Cardiac muscle cell (in vitro differentiated cells and primary cell): ENCODE measurements around the gene PEPD. TPM values are rescaled to one million over a fixed set of nuclear protein-coding genes. Genes with fewer than 3 reads are reported as not detected.

Experiments
- DNase-seq, 2 donors: peaks; one replicate each; pipeline versions ENCODE4 v3.0.0 to v3.0.0-alpha.2; 2010 to 2017; ENCODE audit warnings: low read depth in 1 of 2, low spot score in 1 of 2
- H3K27ac ChIP-seq: fragments of 200-600 bp; sonication (generic); 2 replicates; pipeline ENCODE4 v1.5.1; 2016
- H3K27me3 ChIP-seq: fragments of 200-600 bp; sonication (generic); 2 replicates; pipeline ENCODE4 v1.6.0; 2016; ENCODE audit warnings: control low read depth
- H3K36me3 ChIP-seq: fragments of 200-600 bp; sonication (generic); 2 replicates; pipeline ENCODE4 v1.5.1; 2016; ENCODE audit warnings: control low read depth
- H3K4me1 ChIP-seq: fragments of 200-600 bp; sonication (generic); 2 replicates; pipeline ENCODE4 v1.8.1; 2017; ENCODE audit warnings: low read depth, mild to moderate bottlenecking, mixed run types
- H3K4me3 ChIP-seq: fragments of 200-600 bp; sonication (generic); 2 replicates; pipeline ENCODE4 v1.5.1; 2016; ENCODE audit warnings: mild to moderate bottlenecking
- H3K9me3 ChIP-seq: fragments of 200-600 bp; sonication (generic); 2 replicates; pipeline ENCODE4 v1.5.1; 2017; ENCODE audit warnings: low read depth, mild to moderate bottlenecking, control low read depth
- polyA plus RNA-seq: library from polyadenylated mRNA; unstranded; fragments of >200 nt; fragmentation: Nextera tagmentation; extraction: Ambion mirVana; gene quantifications from 2 replicates; pipeline ENCODE4 v1.2.1, GENCODE V29; 2016
- total RNA-seq: library from RNA; depleted of rRNA; stranded (reverse); fragments of >200 nt; gene quantifications from 2 replicates; pipeline ENCODE4 v1.2.3, GENCODE V29; 2016
- TF ChIP-seq, protein P1 (sequence below): IDR thresholded peaks from 2 replicates; pipeline ENCODE4 v1.5.1; 2012; ENCODE audit warnings: low read depth, mild to moderate bottlenecking, low read length

PEPD gene
- total and polyA plus RNA-seq, 2 experiments from 2014 or later: 40.3 to 80.6 TPM

DNA sequence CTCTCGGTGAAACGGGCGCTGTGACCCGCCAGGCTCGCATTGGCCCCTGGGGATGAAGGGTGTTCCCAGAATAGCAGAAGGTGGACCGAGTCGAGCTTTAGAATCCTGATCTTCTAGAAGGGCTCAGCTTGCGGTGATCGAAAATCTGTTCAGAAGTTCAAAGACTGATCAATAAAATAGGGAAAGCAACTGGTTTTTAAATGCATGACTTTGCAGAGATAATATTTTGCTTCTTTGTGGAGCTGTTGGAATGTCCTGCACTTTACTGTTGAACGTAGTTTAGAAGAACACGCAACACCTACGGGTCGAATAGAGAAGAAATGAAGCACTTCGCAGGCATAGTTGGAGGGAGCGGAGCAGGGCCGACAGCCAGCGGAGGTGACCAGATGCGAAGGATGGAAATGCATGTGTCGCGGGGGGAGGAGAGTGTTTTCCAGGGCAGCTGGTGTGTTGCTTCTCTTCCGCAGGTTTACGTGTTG lies 147.3 kb downstream of the PEPD start:
- no peaks in the 10 kb centered on the region for H3K9me3 ChIP-seq
- peak overlapping the region; percentile 100 for H3K4me3 ChIP-seq
- peaks cover 5% of the 10 kb centered on the region for H3K4me1 ChIP-seq
- TF ChIP-seq, protein P1, sequence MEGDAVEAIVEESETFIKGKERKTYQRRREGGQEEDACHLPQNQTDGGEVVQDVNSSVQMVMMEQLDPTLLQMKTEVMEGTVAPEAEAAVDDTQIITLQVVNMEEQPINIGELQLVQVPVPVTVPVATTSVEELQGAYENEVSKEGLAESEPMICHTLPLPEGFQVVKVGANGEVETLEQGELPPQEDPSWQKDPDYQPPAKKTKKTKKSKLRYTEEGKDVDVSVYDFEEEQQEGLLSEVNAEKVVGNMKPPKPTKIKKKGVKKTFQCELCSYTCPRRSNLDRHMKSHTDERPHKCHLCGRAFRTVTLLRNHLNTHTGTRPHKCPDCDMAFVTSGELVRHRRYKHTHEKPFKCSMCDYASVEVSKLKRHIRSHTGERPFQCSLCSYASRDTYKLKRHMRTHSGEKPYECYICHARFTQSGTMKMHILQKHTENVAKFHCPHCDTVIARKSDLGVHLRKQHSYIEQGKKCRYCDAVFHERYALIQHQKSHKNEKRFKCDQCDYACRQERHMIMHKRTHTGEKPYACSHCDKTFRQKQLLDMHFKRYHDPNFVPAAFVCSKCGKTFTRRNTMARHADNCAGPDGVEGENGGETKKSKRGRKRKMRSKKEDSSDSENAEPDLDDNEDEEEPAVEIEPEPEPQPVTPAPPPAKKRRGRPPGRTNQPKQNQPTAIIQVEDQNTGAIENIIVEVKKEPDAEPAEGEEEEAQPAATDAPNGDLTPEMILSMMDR: no peak
- DNase-seq: peak in 1 of 2 donors; percentile 42
- H3K27me3 ChIP-seq: no peaks in the 10 kb centered on the region
- no peaks in the 10 kb centered on the region for H3K36me3 ChIP-seq
- H3K27ac ChIP-seq: peak overlapping the region; percentile 99

DNA sequence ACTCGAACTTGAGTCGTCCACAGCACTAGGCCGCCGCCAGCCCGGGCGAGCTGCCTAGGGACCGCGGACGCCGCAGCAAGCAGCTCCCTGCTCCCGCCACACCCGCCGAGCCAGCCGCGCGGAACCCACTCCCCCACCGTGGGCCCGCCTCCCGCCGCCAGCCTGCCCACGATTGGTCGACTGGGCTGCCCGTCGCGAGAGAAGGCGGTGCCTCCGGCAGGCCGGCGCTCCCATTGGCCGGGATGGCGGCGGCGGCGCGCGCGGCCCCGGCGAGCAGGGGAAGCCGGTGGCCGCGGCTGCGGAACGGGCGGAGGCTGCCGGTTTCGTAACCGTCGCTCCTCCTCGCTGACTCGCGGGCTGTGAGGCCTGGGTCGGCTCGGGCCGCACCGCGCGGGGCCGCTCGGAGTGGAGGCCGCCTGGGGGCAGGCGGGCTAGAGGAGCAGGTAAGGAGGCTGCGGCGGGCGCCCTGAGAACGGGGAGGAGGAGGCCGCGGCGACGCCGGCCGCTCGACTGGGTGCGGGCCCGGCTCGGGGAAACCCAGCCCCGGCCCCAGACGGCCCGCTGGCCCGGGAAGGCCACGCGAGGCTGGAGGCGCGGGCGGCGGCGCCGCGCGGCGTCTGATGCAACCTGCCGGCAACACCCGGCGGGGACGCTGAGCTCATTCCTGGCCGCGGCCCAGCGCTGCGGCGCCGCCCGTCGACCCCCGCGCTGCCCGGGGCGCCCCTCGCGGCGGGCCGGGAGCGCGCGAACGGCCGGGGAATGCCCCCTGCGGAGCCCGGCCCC lies 147.9 kb downstream of the PEPD start, which contains the start of gene CEBPG:
TSS of gene CEBPG (plus strand) at position 257 of the 783 bp plus-strand sequence. CDS start 5,531 bp downstream, outside the sequence.
- Histone ChIP-seq H3K4me1 (peaks cover 5% of the 10 kb centered on the region), H3K4me3 (peak within 1 kb of the TSS; percentile 100), H3K9me3 (no peaks in the 10 kb centered on the region), H3K36me3 (no peaks in the 10 kb centered on the region), H3K27ac (peak within 1 kb of the TSS; percentile 99), H3K27me3 (no peaks in the 10 kb centered on the region)
- TF ChIP-seq, protein P1: no peak
- DNase-seq: peak; percentile 93 to 96

DNA sequence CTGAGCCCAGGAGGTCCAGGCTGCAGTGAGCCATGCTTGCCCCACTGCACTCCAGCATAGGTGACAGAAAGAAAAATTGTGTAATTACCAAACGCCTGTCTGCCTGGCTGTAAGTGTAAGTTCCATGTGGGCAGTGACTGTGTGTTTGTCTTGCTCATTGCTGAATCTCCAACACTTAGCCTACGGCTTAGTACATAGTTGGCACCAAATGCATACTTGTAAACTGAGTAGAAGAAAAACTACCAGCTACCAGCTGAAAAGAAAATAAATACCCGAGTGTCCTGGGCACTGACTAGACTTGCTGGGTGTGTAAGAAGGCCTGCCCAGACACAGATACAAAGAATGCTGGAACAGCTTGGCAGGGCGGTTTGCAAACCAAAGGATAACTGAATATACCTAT lies 150.8 kb downstream of the PEPD start:
- no peak for DNase-seq
- H3K9me3 ChIP-seq: no peaks in the 10 kb centered on the region
- no peaks in the 10 kb centered on the region for H3K36me3 ChIP-seq
- H3K4me1 ChIP-seq: peaks cover 5% of the 10 kb centered on the region
- no peak overlapping the region for H3K4me3 ChIP-seq
- peaks cover 7% of the 10 kb centered on the region for H3K27me3 ChIP-seq
- no peak overlapping the region for H3K27ac ChIP-seq
- TF ChIP-seq, protein P1: no peak

DNA sequence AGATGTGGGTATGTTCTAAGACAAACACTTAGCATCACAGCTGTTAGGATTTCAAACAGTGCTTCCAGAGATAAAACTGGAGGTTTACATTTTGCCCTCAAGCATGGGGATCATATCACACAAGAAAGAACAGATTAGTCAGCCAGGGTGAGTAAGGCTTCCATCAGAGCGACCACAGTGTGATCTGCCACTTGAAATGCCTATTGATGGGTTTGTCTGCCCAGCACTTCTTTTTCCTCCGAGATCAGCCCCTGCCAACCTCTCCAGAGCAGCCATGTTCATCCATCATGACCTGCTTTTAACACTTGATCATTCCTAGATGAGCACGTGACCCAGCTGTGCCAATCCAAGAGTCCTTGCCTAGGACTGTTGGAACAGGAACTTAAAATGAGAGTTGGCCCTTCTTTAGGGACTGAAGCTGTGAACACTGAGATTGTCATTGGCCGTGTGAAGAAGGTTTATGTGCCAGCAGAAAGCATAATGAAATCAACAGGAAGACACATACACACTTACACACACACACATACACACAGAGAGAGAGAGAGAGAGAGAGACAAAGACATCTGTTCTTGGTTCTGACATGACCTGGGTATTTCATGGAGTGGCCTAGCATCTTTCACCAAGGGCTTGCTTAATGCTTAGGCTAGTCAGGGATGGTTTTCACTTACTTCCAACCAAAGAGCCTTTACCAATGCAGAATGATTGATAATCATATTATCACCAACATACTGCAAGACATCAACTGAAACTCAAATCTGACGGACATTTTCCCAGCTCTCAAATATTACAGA lies 153.3 kb downstream of the PEPD start:
- H3K36me3 ChIP-seq: no peaks in the 10 kb centered on the region
- H3K9me3 ChIP-seq: no peaks in the 10 kb centered on the region
- TF ChIP-seq, protein P1: no peak
- H3K4me3 ChIP-seq: no peak overlapping the region
- no peaks in the 10 kb centered on the region for H3K4me1 ChIP-seq
- no peak overlapping the region for H3K27ac ChIP-seq
- H3K27me3 ChIP-seq: peaks cover 9% of the 10 kb centered on the region
- peak; percentile 19 to 34 for DNase-seq

DNA sequence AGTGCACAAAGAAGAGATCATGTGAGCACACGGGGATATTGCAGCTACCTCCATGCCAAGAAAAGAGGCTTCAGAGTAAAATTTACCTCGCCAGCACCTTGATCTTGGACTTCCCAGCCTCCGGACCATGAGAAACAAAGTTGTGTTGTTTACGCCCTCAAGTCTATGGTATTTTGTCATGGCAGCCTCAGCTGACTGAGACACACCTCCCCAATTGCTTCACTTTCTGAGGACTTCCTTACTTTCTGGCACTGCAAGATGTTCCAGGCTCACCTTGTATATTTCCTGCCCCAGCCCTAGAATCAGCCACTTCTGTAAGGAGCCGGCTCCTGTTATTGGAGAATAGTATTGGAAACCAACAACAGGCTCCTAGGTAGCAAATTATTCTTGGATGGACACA lies 154.7 kb downstream of the PEPD start:
- H3K4me1 ChIP-seq: no peaks in the 10 kb centered on the region
- H3K36me3 ChIP-seq: no peaks in the 10 kb centered on the region
- TF ChIP-seq, protein P1: no peak
- H3K27ac ChIP-seq: no peak overlapping the region
- H3K9me3 ChIP-seq: no peaks in the 10 kb centered on the region
- H3K27me3 ChIP-seq: peaks cover 9% of the 10 kb centered on the region
- no peak overlapping the region for H3K4me3 ChIP-seq
- DNase-seq: no peak
